GDM1 (cell line): Measurements from ENCODE around the gene ZNF536.

Experiments used
- DNase-seq: peaks from one replicate; lab custom pipeline; 2025; lab: John Stamatoyannopoulos, UW

Gene ZNF536

GRCh38 chr19:30363073-30363472 lies 9.1 kb upstream of the ZNF536 start:
- no peak for DNase-seq

DNA sequence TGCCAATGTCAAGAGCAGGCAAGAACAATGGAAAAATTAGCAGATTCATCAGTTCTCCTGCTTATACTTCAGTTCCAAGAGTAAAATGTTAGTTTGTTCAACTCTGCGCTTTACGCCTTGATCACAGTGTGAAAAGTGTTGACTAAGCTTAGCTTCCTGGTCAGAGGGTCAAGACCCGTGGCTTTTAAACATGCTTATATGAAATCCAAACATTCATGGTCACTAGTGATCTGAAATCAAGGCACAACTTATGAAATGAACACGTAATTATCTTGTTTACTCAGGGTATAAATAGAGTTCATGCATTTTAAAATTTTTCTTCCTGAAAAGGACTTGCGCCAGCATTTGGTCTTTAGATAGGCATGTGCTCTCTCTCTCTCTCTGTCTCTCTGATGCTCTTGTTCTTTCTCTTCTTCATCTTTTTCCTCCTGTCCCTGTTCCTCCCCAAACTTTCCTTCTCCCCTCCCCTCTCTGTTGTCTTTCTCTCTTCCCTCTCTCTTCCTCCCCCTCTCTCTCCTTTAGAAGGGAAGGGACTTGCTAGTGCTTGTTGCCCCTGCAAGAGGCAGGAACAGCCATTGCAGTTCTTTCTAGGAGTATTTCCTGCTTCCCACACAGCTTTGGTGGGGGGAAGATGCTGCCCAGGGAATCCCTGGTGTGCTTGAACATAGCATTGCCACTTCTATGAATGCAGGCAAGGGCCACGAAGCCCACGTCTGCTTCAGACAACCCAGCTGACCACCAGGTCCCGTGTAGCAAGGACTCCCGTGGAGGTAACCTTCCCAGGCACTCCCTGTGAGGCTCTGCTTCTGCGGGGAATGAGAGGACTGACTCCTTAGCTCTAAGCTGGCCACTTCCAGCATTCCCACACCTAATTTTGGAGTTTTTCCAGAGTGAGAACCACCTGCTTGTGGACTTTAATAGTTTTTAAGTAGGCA lies 7.1 kb upstream of the ZNF536 start:
- no peak for DNase-seq

DNA sequence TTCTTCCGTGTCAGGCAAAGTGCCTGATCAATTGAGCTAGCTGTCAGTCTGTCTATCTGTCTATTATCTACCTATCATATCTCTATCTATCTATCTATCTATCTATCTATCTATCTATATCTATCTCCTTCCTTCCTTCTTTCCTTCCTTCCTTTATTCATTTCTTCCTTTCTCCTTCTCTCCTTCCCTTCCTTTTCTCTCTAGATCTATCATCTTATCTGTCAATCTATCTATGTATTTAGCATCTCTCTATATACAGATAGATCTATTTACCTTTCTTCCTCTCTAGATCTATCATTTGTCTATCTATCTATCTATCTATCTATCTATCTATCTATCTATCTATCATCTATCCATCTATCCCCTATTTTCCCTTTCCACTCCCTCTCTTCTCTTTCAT lies 5.9 kb upstream of the ZNF536 start:
- no peak for DNase-seq

DNA sequence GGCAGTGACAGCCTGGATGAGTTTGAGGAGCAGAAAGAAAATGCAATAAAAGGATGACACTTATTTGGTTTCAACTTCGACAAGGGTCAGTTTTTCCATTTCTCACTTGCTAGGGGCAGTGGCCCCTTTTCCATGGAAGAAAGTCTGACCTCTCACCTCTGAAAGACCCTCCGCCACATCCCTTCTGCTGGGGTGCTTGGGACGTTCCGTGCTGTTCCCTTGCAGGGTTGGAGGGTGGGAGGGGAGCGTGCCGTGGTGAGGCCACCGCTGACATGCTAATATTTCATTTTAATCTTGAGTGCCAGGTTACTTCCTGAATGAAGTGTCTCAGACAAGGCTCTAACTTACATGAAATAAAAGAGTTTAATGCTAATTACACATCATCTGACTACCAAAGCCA lies 5.2 kb upstream of the ZNF536 start:
- no peak for DNase-seq

DNA sequence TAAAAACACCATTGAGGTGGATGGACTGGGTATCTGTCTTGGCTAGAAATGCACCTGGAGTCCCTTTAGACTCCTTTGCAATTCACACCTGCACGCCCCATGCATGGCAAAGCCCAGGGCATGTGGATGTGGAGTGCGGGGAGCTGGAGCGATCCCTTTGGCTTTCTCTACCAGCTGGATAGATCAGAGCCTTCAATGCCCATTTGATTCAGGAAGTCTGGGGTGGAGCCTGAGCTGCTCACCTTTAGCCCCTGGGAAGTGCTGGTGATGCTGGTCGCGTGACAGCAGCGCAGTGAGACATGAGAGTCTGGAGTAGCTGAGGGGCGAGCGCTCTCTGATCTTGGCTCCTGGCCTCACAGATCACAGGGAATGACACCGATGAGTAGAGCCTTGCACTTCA lies 4.8 kb upstream of the ZNF536 start:
- no peak for DNase-seq

DNA sequence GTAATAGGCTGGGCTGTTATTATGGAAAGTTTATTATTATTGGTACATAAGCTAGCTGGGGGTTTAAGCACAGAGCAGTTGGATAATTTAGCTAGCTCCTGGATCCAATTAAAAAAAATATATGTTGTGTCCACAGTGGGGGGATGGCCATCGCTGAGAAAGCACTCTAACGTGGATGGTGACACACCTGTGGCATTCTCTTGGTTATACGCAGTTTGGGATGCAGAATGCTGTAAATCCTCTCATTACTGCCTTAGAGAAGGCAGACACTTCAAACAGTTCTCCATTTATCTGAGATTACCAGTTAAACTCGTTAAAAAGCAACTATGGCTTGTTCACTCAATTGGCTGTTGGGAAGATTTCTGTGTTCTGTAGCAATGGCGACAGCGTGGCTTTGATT lies 2.4 kb upstream of the ZNF536 start:
- no peak for DNase-seq

DNA sequence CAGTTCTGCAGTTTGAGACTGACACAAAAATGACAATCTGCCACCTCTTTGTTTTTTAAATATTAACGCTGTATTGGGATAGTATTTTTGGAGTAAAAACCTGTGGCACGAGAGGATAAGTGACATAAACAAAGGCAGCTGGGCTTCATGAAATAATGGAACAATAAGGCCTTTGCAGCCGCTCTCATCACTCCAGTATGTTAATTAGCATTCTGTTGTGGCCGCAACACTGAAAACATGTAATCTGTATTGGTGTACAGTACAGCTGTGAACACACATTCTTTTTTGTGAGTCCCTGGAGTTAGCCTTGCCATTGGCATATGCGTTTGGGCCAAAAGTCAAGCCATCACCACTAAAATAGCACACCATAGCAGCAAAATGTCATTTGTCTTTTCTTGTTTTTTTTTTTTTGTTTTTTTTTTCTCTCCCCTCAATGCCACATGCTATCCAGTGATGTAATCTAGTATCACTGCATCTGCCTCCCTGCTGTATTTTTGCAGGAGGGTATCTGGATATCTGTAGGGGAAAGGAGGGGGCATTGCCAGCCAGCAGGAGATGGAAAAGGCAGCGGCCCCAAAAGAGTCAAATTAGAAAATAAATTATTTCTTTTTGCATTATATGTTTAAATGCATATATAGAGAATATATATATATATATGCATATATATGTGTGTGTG lies 885 bp upstream of the ZNF536 start:
- no peak for DNase-seq

DNA sequence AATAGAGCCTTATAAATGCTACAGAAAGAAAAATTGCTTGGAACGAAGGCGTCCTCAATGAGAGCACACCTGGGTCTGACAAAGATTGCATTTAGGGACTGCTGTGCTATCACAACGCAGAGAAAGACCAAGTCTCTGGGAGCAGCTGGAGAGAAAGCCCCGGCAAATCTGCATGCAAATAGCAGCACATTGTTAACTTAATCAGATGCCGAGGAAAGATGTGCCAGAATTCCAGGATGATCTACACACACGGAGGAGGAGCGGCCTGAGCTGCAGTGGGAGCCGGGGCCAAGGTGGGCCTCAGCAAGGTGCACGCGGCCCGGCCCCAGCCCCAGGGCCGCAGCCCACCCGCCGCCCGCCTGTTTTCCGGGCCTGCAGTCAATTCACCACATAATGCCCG lies 1.4 kb downstream of the ZNF536 start:
- DNase-seq = no peak

DNA sequence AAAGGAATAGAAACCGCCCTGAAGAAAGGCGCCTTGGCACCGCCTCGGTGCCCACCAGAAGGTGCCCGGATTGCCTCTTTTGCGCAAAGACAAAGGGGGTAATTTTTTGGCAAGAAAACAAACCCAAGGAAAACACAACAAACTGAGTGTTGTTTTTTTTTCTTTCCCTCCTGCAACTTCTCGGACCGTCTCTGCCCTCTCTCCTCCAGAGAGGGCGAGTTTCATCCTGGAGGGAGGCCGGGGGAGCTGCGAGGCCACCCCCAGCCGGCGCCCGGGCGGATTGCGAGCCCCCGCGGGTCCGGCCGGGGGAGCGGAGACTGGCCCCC lies 2.3 kb downstream of the ZNF536 start:
- DNase-seq = no peak

DNA sequence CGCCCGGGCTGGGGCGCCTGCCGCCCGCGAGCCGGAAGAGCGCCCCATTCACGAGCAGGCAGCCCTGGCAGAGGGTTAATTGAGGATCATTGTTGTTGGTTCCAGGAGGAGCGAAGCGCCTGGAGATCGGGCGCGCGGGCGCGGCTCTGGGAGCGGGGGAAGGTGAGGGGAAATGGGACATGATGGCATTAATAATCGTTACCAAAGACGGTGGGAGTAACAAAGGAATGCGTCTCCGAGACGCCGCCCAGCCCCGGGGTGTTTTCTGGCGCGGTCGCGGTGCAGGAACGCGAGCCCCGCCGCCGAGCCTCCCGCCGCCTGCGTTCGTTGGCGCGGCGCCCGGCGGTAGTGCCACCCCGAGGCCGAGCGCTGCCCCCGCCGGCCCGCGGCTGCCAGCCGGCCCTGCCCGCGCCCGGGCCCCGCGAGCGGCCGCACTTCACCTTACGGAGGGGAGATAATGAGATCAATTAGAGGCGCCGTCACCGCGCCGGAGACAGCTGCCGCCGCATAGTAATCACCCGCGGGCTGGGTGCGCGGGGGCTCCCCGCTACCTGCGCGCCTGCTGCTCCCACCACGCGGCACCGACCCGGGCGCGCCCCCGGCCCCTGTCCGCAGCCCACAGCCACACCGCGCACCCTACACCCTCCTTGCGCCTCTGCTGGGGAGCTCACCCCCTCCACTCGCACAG lies 2.8 kb downstream of the ZNF536 start:
- DNase-seq = no peak

DNA sequence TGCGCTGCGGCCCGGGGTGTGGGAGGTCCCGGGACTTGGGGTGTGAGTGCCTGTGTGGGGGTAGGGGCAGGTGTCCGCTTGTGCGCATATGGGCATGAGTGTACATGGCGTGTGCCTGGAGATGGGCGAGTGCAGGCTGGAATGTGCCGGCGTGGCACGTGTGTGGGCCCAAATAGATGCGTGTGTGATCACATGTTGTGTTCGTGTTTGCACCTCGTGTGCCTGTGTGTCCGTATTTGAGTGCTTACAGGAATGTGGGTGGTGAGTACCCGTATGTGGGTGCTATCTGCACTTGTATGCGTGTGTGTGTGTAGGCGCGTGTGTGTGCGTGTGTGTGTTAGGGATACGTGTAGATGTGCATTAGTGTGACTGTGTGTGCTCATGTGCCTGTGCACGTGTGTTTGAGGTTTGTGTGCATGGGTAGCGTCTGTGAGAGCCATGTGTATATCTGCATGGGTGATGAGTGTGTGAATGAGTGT lies 3.4 kb downstream of the ZNF536 start:
- DNase-seq = no peak

- no peak for DNase-seq
Observed at GRCh38 chr19:30376272-30376671, 4.1 kb downstream of the ZNF536 start.

DNA sequence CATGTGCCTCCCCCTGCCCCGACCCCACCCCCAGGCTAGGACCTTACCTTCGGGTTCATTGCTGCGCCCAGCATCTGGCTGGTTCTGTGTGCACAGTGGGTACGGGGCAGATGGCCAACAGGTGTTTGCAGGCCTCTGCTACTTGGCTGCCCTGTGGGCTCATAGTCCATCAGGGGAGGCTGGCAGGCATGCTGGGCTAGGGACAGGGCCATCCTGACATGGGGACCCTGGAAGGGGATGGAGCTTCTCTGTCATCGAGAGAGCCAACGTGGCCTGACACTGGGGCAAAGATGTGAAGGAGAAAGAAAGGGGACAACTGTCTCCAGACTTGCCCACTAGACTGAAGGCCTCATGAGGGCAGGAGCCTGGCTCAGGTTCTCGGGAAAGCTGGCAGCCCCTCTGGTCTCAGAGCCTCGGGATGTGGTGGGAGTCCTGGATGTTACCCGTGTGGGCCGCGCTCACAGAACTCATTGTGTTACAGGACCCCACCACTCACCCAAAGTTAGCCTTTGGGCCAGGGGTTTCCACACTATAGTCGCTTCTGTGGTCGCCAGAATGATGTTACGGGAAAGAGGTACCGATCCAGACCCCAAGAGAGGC lies 4.7 kb downstream of the ZNF536 start:
- no peak for DNase-seq

GRCh38 chr19:30378701-30379100 lies 6.5 kb downstream of the ZNF536 start:
- no peak for DNase-seq

- DNase-seq = no peak
Observed at GRCh38 chr19:30379841-30380610, 7.8 kb downstream of the ZNF536 start.

- DNase-seq = no peak
Observed at GRCh38 chr19:30381366-30381765, 9.2 kb downstream of the ZNF536 start.

- no peak for DNase-seq
Observed at GRCh38 chr19:30385174-30385573, 13.0 kb downstream of the ZNF536 start.

DNA sequence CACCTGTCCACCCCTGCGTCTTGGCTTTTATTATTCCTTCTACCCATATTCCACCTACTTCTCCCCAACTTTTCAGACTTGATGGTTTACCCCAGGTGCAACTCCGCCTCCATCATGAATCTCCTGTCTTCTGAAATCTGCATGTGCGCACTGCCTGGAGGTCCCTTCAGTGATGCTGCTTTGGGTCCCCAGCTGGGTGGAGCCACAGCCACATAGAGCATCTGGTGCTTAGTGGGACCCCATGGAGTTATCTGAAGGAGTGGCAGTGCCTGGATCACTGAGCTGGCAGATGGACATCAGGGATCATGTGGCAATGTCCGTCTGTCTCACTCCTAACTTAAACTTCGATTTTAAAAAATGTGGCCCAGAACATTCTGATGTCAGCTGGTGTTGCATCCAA lies 13.5 kb downstream of the ZNF536 start:
- DNase-seq = no peak

- no peak for DNase-seq
Observed at GRCh38 chr19:30386551-30387143, 14.5 kb downstream of the ZNF536 start.

DNA sequence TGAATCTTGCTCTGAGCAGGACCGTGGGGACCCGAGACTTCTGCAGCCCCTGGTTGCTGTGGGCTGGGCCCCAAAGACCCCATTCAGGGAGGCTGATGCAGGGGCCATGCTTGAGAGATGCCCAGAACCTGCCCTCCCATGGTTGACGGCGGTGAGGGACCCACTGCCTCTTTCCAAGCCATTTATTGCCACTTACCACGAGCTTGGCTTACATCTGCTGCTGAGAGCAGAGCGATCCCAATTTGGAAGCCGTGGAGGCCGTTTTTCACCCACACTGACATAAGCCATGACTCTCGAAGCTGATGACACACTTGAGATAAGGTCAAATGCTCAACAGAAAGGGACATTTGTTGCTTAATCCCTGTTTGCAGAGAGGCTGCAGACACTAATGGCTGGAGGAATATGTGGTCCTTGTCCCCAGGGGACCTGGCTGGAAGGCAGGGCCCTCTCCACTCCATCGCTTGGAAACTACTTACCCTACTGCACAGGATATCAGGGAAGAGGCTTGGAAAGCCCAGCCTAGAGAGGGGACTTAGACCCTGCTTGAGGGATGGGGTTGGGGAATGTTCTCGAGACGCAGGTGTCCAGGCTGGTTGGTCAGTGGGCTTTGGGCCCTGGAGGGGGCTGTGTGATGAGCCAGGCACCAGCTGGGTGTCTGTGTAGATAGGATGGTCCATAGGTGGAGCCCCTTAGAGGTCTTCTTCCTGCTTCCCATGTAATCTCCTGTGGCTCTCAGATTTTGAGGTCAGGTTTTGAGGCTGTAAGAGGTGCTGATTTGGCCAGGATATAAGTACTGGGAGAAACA lies 15.3 kb downstream of the ZNF536 start:
- no peak for DNase-seq
